Bronchial epithelial cell (primary cell): ENCODE measurements around the gene ITSN1. TPM values are rescaled to one million over a fixed set of nuclear protein-coding genes. Genes with fewer than 3 reads are reported as not detected.

Experiments
- DNase-seq: peaks from one replicate; pipeline ENCODE4 v3.0.0-alpha.2; 2010; ENCODE audit warnings: low read depth
- FAIRE-seq: peaks from 2 replicates; lab custom pipeline; 2011; peaks lifted over from hg19 to GRCh38; lab: Jason Lieb, UNC
- H3K27me3 ChIP-seq: 2 replicates; pipeline ENCODE4 v1.5.1; 2011; ENCODE audit warnings: low read length; ENCODE audit not compliant: control insufficient read depth, insufficient read depth
- H3K36me3 ChIP-seq: 2 replicates; pipeline ENCODE4 v1.5.1; 2011; ENCODE audit warnings: low read length; ENCODE audit not compliant: control insufficient read depth, insufficient read depth
- H3K4me3 ChIP-seq: 2 replicates; pipeline ENCODE4 v1.5.1; 2011; ENCODE audit warnings: mild to moderate bottlenecking, low read depth, low read length, control low read depth
- CTCF ChIP-seq: IDR thresholded peaks from 2 replicates; pipeline ENCODE4 v1.5.1; 2011; ENCODE audit warnings: mild to moderate bottlenecking, moderate library complexity, low read length, control low read depth, inconsistent platforms; ENCODE audit not compliant: insufficient read depth, severe bottlenecking
- total RNA-seq: library from RNA; depleted of rRNA; stranded (reverse); fragments of >200 nt; gene quantifications from 2 replicates; pipeline ENCODE4 v1.2.1, GENCODE V29; 2014

The ITSN1 gene
- total RNA-seq, 1 donor from 2014 or later = 15.0 TPM

GRCh38 chr21:33839167-33839716 is 196.9 kb downstream of the ITSN1 start:
- DNase-seq (no peak), FAIRE-seq (no peak)
- Histone ChIP-seq H3K36me3 (peaks cover 6% of the 10 kb centered on the region), H3K4me3 (no peak overlapping the region), H3K27me3 (no peaks in the 10 kb centered on the region)
- no peak for TF ChIP-seq CTCF

GRCh38 chr21:33839806-33840205 is 197.5 kb downstream of the ITSN1 start:
- Histone ChIP-seq H3K4me3 (no peak overlapping the region), H3K36me3 (peaks cover 4% of the 10 kb centered on the region), H3K27me3 (no peaks in the 10 kb centered on the region)
- FAIRE-seq (no peak), DNase-seq (no peak)
- no peak for TF ChIP-seq CTCF

- H3K4me3 ChIP-seq = no peak overlapping the region
- FAIRE-seq (no peak), DNase-seq (no peak)
- peaks cover 4% of the 10 kb centered on the region for H3K36me3 ChIP-seq
- no peak for TF ChIP-seq CTCF
- H3K27me3 ChIP-seq = no peaks in the 10 kb centered on the region
These were observed 198.5 kb downstream of the ITSN1 start for GRCh38 chr21:33840771-33841170.

GRCh38 chr21:33841561-33841960 is 199.3 kb downstream of the ITSN1 start:
- FAIRE-seq (no peak), DNase-seq (no peak)
- no peak for TF ChIP-seq CTCF
- Histone ChIP-seq H3K36me3 (peaks cover 2% of the 10 kb centered on the region), H3K27me3 (no peaks in the 10 kb centered on the region), H3K4me3 (no peak overlapping the region)

- FAIRE-seq (no peak), DNase-seq (no peak)
- Histone ChIP-seq H3K4me3 (no peak overlapping the region), H3K27me3 (no peaks in the 10 kb centered on the region), H3K36me3 (peaks cover 2% of the 10 kb centered on the region)
- TF ChIP-seq CTCF = no peak
These were observed 200.9 kb downstream of the ITSN1 start for GRCh38 chr21:33843216-33843615.
